A549 (cell line): ENCODE measurements around the gene COX6B1. TPM values are rescaled to one million over a fixed set of nuclear protein-coding genes. Genes with fewer than 3 reads are reported as not detected.

Experiments
- BHLHE40 ChIP-seq: IDR thresholded peaks from 2 replicates; pipeline ENCODE4 v1.6.1; 2012; ENCODE audit warnings: low read depth, low read length, inconsistent platforms
- CBX8 ChIP-seq: fragments of 200-600 bp; sonication (generic); IDR thresholded peaks from 2 replicates; pipeline ENCODE4 v1.6.1; 2016
- CEBPB ChIP-seq, 2 experiments: fragments of >200 bp in 1 of 2; sonication (Bioruptor Twin) in 1 of 2; formaldehyde crosslinking in 1 of 2; IDR thresholded peaks; 2 replicates each; pipeline ENCODE4 v1.6.1; 2012 to 2016
- CHD4 ChIP-seq: fragments of 200-600 bp; sonication (generic); IDR thresholded peaks from 2 replicates; pipeline ENCODE4 v1.6.1; 2016; ENCODE audit warnings: antibody characterized with exemption, mild to moderate bottlenecking, borderline replicate concordance
- E2F6 ChIP-seq: IDR thresholded peaks from 2 replicates; pipeline ENCODE4 v1.6.1; 2012; ENCODE audit warnings: low read depth, borderline replicate concordance
- EHF ChIP-seq: fragments of 250-450 bp; sonication (Bioruptor Pico); IDR thresholded peaks from 2 replicates; pipeline ENCODE4 v1.5.0; 2020; ENCODE audit warnings: mild to moderate bottlenecking
- EHMT2 ChIP-seq: fragments of 200-600 bp; sonication (generic); IDR thresholded peaks from 2 replicates; pipeline ENCODE4 v1.6.1; 2016; ENCODE audit warnings: antibody characterized with exemption, low read depth, mild to moderate bottlenecking, moderate library complexity
- EP300 ChIP-seq, 2 experiments: fragments of >200 bp; sonication (Bioruptor Twin); formaldehyde crosslinking; IDR thresholded peaks; 2 replicates in 1 of 2; 3 replicates in 1 of 2; pipeline ENCODE4 v1.6.1; 2016 to 2017
- ESRRA ChIP-seq: fragments of 150-350 bp; IDR thresholded peaks from 2 replicates; pipeline ENCODE4 v1.6.1; 2014; ENCODE audit warnings: mild to moderate bottlenecking, low read length, borderline replicate concordance
- FOSB ChIP-seq: fragments of 250-450 bp; sonication (Bioruptor Pico); IDR thresholded peaks from 2 replicates; pipeline ENCODE4 v1.5.0; 2020; ENCODE audit warnings: mild to moderate bottlenecking, moderate library complexity
- FOSL2 ChIP-seq, 2 experiments: fragments of 450-650 bp in 1 of 2; fragments of >200 bp in 1 of 2; sonication (Bioruptor Twin) in 1 of 2; formaldehyde crosslinking; IDR thresholded peaks; 2 replicates each; pipeline versions ENCODE4 v1.5.0 to v1.6.1; 2016 to 2020; ENCODE audit warnings: mild to moderate bottlenecking in 1 of 2, moderate library complexity in 1 of 2
- HEYL ChIP-seq: fragments of 250-450 bp; sonication (Bioruptor Pico); IDR thresholded peaks from 2 replicates; pipeline ENCODE4 v1.8.0; 2021; ENCODE audit warnings: mild to moderate bottlenecking, moderate library complexity
- HOXB13 ChIP-seq: fragments of 250-450 bp; sonication (Bioruptor Pico); IDR thresholded peaks from 2 replicates; pipeline ENCODE4 v1.5.0; 2020; ENCODE audit warnings: low read depth, mild to moderate bottlenecking, moderate library complexity
- HOXB5 ChIP-seq: fragments of 250-450 bp; sonication (Bioruptor Pico); IDR thresholded peaks from 2 replicates; pipeline ENCODE4 v1.5.0; 2020; ENCODE audit warnings: mild to moderate bottlenecking, moderate library complexity
- KDM1A ChIP-seq: fragments of 200-600 bp; sonication (generic); IDR thresholded peaks from 2 replicates; pipeline ENCODE4 v1.6.1; 2016; ENCODE audit warnings: low read depth, mild to moderate bottlenecking
- MAFK ChIP-seq: fragments of 450-650 bp; IDR thresholded peaks from 2 replicates; pipeline ENCODE4 v1.6.1; 2014; ENCODE audit not compliant: partially characterized antibody
- MAZ ChIP-seq: fragments of 150-350 bp; IDR thresholded peaks from 2 replicates; pipeline ENCODE4 v1.6.1; 2014; ENCODE audit warnings: antibody characterized with exemption, low read depth, low read length, borderline replicate concordance
- MYC ChIP-seq: IDR thresholded peaks from 2 replicates; pipeline ENCODE4 v1.6.1; 2012; ENCODE audit warnings: mild to moderate bottlenecking, inconsistent platforms, low read length, improper control_type of control experiment, borderline replicate concordance
- NFE2L2 ChIP-seq: fragments of 150-350 bp; conservative IDR thresholded peaks from 2 replicates; pipeline ENCODE4 v1.6.1; 2014; ENCODE audit warnings: low read length
- RFX5 ChIP-seq: fragments of 450-650 bp; IDR thresholded peaks from 2 replicates; pipeline ENCODE4 v1.7.1; 2014; ENCODE audit warnings: antibody characterized with exemption, mild to moderate bottlenecking, moderate library complexity
- SMC3 ChIP-seq: fragments of >200 bp; sonication (Bioruptor Twin); formaldehyde crosslinking; IDR thresholded peaks from 3 replicates; pipeline ENCODE4 v1.6.1; 2018; ENCODE audit warnings: inconsistent platforms
- TFCP2L1 ChIP-seq: fragments of 250-450 bp; sonication (Bioruptor Pico); IDR thresholded peaks from 2 replicates; pipeline ENCODE4 v1.5.0; 2021; ENCODE audit warnings: mild to moderate bottlenecking
- ZC3H11A ChIP-seq: fragments of 450-650 bp; IDR thresholded peaks from 2 replicates; pipeline ENCODE4 v1.6.1; 2014; ENCODE audit warnings: antibody characterized with exemption, mild to moderate bottlenecking
- ZFP36 ChIP-seq: fragments of 450-650 bp; IDR thresholded peaks from 2 replicates; pipeline ENCODE4 v1.6.1; 2014; ENCODE audit warnings: borderline replicate concordance; ENCODE audit not compliant: partially characterized antibody
- ZNF302 ChIP-seq: fragments of 250-450 bp; sonication (Bioruptor Pico); IDR thresholded peaks from 2 replicates; pipeline ENCODE4 v1.9.0; 2021; ENCODE audit warnings: inconsistent platforms, mild to moderate bottlenecking, moderate library complexity
- ZSCAN20 ChIP-seq: fragments of 250-450 bp; sonication (Bioruptor Pico); IDR thresholded peaks from 2 replicates; pipeline ENCODE4 v1.8.0; 2022; ENCODE audit warnings: mild to moderate bottlenecking, moderate library complexity
- polyA plus RNA-seq, 4 experiments: library from polyadenylated mRNA; depleted of rRNA in 3 of 4; stranded (reverse); fragments of >200 nt; fragmentation: RNase III in 1 of 4; extraction: RNeasy Plus Mini Kit Qiagen cat#74134 plus additional on column Dnase treatment in 1 of 4; gene quantifications; 2 replicates in 3 of 4; 3 replicates in 1 of 4; pipeline ENCODE4 v1.2.3, GENCODE V29; 2011 to 2017
- TF ChIP-seq, protein P1 (sequence below): fragments of 250-450 bp; sonication (Bioruptor Pico); IDR thresholded peaks from 2 replicates; pipeline ENCODE4 v1.5.0; 2021; ENCODE audit warnings: mild to moderate bottlenecking, moderate library complexity, borderline replicate concordance
- TF ChIP-seq, protein P2 (sequence below): IDR thresholded peaks from 2 replicates; pipeline ENCODE4 v1.6.1; 2012

Gene COX6B1
- polyA plus RNA-seq, 2 of the 4 experiments (the other 2 are of a cell fraction): 749 to 1,260 TPM

DNA sequence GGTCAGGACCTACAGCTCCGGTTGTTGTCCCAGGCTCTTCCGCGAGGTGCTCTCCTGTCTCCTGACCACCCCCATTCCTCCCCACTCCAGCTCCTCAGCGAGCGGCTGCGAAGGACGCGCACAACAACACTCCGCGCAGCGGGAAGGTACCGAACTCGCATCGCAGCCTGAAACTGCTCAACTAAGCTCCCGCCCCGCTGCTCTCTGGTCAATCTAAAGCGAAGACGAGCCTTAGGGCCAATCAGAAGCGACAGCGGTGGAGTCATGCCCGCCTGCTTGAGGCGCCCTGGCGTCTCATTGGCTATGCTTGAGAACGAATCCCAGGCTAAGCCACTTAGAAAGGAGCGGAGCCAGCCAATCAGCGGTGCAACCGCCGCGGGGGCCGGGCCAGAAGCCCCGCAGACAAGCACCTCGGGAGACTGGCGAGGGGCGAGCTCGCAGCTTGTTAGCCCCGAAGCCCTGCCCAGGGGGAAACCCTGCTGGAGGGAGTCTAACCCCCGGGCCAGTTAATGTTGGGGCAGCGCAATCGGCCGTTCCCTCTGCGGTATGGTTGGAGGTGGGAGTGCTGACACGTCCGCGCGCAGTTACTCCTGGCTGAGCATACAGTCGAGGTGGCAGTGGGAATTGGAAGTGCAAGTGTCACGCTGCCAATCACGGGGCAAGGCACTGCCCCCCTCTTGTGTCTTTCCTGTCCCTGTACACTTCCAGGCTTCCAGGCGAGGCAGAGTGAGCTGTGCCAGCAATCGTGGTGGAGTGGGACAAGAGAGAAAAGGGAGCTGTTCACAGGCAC is 54.3 kb downstream of the COX6B1 start (continued):
- TF ChIP-seq, protein P1, sequence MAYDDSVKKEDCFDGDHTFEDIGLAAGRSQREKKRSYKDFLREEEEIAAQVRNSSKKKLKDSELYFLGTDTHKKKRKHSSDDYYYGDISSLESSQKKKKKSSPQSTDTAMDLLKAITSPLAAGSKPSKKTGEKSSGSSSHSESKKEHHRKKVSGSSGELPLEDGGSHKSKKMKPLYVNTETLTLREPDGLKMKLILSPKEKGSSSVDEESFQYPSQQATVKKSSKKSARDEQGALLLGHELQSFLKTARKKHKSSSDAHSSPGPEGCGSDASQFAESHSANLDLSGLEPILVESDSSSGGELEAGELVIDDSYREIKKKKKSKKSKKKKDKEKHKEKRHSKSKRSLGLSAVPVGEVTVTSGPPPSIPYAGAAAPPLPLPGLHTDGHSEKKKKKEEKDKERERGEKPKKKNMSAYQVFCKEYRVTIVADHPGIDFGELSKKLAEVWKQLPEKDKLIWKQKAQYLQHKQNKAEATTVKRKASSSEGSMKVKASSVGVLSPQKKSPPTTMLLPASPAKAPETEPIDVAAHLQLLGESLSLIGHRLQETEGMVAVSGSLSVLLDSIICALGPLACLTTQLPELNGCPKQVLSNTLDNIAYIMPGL: no peak
- TF ChIP-seq KDM1A (0 out of 2 replicates have a peak, but pooled peaks have one; percentile 8), ZNF302 (CRISPR knock-in tag) (no peak), MYC (peak; percentile 31; the same call in 1 of the 2 replicates), EHF (no peak), ZC3H11A (no peak), ZSCAN20 (CRISPR knock-in tag) (no peak), TFCP2L1 (CRISPR knock-in tag) (0 out of 2 replicates have a peak, but pooled peaks have one; percentile 19), NFE2L2 (no peak), HOXB13 (no peak; the same call in 1 of the 2 replicates), CHD4 (no peak), FOSB (CRISPR knock-in tag) (no peak), SMC3 (no peak), MAZ (0 out of 2 replicates have a peak, but pooled peaks have one; percentile 4), HEYL (CRISPR knock-in tag) (no peak), E2F6 (peak; percentile 70), ZFP36 (no peak), ESRRA (no peak), FOSL2 (IDR thresholded peaks at IDR 0.05) (no peak), FOSL2 (CRISPR knock-in tag; IDR thresholded peaks at IDR 0.05) (no peak), CBX8 (no peak), MAFK (peak; percentile 10), EHMT2 (no peak), RFX5 (peak; percentile 62; the same call in 1 of the 2 replicates), BHLHE40 (no peak), CEBPB (IDR thresholded peaks at IDR 0.05) (no peak), HOXB5 (no peak), EP300 (IDR thresholded peaks at IDR 0.05) (no peak)
- TF ChIP-seq, protein P2, sequence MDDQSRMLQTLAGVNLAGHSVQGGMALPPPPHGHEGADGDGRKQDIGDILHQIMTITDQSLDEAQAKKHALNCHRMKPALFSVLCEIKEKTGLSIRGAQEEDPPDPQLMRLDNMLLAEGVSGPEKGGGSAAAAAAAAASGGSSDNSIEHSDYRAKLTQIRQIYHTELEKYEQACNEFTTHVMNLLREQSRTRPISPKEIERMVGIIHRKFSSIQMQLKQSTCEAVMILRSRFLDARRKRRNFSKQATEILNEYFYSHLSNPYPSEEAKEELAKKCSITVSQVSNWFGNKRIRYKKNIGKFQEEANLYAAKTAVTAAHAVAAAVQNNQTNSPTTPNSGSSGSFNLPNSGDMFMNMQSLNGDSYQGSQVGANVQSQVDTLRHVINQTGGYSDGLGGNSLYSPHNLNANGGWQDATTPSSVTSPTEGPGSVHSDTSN: peak; percentile 100
